ENCODE data around the gene PPP1R9B. TPM values are rescaled to one million over a fixed set of nuclear protein-coding genes. Genes with fewer than 3 reads are reported as not detected.

Gene PPP1R9B
- total and polyA plus RNA-seq, 3 donors from 2014 or later = 49.1 to 82.4 (median 81.1) TPM

- intact Hi-C loops (cut with DNase I; ENCODE audit: low total_unique reads) = no loop called here
- DNase-seq = peak; percentile 73
- peak overlapping the region in 1 of 2 donors; percentile 71 for H3K27ac ChIP-seq
- no peaks in the 10 kb centered on the region for H3K36me3 ChIP-seq (ENCODE audit: low read depth, missing control alignments)
- peaks cover 33% of the 10 kb centered on the region for H3K4me1 ChIP-seq
- no peaks in the 10 kb centered on the region for H3K9me3 ChIP-seq
- H3K27me3 ChIP-seq = no peaks in the 10 kb centered on the region
- WGBS, 2 donors = 37 to 50% methylated on average over 8 to 22 of the region's 22 CpGs
- no peak overlapping the region for H3K4me3 ChIP-seq
- TF ChIP-seq, protein P1, sequence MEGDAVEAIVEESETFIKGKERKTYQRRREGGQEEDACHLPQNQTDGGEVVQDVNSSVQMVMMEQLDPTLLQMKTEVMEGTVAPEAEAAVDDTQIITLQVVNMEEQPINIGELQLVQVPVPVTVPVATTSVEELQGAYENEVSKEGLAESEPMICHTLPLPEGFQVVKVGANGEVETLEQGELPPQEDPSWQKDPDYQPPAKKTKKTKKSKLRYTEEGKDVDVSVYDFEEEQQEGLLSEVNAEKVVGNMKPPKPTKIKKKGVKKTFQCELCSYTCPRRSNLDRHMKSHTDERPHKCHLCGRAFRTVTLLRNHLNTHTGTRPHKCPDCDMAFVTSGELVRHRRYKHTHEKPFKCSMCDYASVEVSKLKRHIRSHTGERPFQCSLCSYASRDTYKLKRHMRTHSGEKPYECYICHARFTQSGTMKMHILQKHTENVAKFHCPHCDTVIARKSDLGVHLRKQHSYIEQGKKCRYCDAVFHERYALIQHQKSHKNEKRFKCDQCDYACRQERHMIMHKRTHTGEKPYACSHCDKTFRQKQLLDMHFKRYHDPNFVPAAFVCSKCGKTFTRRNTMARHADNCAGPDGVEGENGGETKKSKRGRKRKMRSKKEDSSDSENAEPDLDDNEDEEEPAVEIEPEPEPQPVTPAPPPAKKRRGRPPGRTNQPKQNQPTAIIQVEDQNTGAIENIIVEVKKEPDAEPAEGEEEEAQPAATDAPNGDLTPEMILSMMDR (IDR thresholded peaks at IDR 0.05) = peak in 2 of 3 experiments; percentile 7 to 24
- TF ChIP-seq POLR2A (IDR thresholded peaks at IDR 0.05) = no peak
Observed at GRCh38 chr17:50177983-50178834, 27.7 kb upstream of the PPP1R9B start.

- intact Hi-C loops (cut with DNase I; ENCODE audit: low total_unique reads) = no loop called here
- TF ChIP-seq, protein P1 (IDR thresholded peaks at IDR 0.05) = no peak
- no peak for TF ChIP-seq POLR2A (IDR thresholded peaks at IDR 0.05)
- no peak overlapping the region for H3K4me3 ChIP-seq
- peak overlapping the region; percentile 44 to 71 for H3K27ac ChIP-seq
- no peak for DNase-seq
- no peaks in the 10 kb centered on the region for H3K27me3 ChIP-seq
- no peaks in the 10 kb centered on the region for H3K9me3 ChIP-seq
- peaks cover 39% of the 10 kb centered on the region for H3K4me1 ChIP-seq
- no peaks in the 10 kb centered on the region for H3K36me3 ChIP-seq (ENCODE audit: low read depth, missing control alignments)
- WGBS, 2 donors = 80 to 82% methylated on average over 10 of the region's 10 CpGs
Observed at GRCh38 chr17:50177476-50177875, 27.0 kb upstream of the PPP1R9B start.

GRCh38 chr17:50176559-50177357 lies 26.3 kb upstream of the PPP1R9B start:
- Histone ChIP-seq H3K9me3 (no peaks in the 10 kb centered on the region), H3K27ac (peak overlapping the region; percentile 36 to 44), H3K27me3 (no peaks in the 10 kb centered on the region), H3K36me3 (ENCODE audit: low read depth, missing control alignments) (no peaks in the 10 kb centered on the region), H3K4me1 (peaks cover 39% of the 10 kb centered on the region), H3K4me3 (no peak overlapping the region)
- no peak for TF ChIP-seq POLR2A (IDR thresholded peaks at IDR 0.05)
- TF ChIP-seq, protein P1 (IDR thresholded peaks at IDR 0.05) = peak; percentile 8 to 22 (median 10)
- WGBS, 2 donors = 73 to 74% methylated on average over 18 to 20 of the region's 20 CpGs
- DNase-seq = no peak
- intact Hi-C loops (cut with DNase I; ENCODE audit: low total_unique reads) = no loop called here

- H3K4me1 ChIP-seq = peaks cover 39% of the 10 kb centered on the region
- no peak overlapping the region for H3K4me3 ChIP-seq
- 92 to 94% methylated on average over 4 to 16 of the region's 16 CpGs for WGBS, 2 donors
- peak overlapping the region in 1 of 2 donors; percentile 36 for H3K27ac ChIP-seq
- H3K36me3 ChIP-seq (ENCODE audit: low read depth, missing control alignments) = no peaks in the 10 kb centered on the region
- no peaks in the 10 kb centered on the region for H3K27me3 ChIP-seq
- H3K9me3 ChIP-seq = no peaks in the 10 kb centered on the region
- TF ChIP-seq, protein P1 (IDR thresholded peaks at IDR 0.05) = no peak
- no peak for TF ChIP-seq POLR2A (IDR thresholded peaks at IDR 0.05)
- DNase-seq = no peak
- intact Hi-C loops (cut with DNase I; ENCODE audit: low total_unique reads) = no loop called here
Observed at GRCh38 chr17:50175035-50175807, 24.7 kb upstream of the PPP1R9B start.
